ENCODE data around the gene PRDM10.
"Not testable (repeated sequence)": the region's sequence is repeated elsewhere in the genome, so short reads cannot be mapped to it uniquely, and the experiment has no call there.

PRDM10 gene, protein sequence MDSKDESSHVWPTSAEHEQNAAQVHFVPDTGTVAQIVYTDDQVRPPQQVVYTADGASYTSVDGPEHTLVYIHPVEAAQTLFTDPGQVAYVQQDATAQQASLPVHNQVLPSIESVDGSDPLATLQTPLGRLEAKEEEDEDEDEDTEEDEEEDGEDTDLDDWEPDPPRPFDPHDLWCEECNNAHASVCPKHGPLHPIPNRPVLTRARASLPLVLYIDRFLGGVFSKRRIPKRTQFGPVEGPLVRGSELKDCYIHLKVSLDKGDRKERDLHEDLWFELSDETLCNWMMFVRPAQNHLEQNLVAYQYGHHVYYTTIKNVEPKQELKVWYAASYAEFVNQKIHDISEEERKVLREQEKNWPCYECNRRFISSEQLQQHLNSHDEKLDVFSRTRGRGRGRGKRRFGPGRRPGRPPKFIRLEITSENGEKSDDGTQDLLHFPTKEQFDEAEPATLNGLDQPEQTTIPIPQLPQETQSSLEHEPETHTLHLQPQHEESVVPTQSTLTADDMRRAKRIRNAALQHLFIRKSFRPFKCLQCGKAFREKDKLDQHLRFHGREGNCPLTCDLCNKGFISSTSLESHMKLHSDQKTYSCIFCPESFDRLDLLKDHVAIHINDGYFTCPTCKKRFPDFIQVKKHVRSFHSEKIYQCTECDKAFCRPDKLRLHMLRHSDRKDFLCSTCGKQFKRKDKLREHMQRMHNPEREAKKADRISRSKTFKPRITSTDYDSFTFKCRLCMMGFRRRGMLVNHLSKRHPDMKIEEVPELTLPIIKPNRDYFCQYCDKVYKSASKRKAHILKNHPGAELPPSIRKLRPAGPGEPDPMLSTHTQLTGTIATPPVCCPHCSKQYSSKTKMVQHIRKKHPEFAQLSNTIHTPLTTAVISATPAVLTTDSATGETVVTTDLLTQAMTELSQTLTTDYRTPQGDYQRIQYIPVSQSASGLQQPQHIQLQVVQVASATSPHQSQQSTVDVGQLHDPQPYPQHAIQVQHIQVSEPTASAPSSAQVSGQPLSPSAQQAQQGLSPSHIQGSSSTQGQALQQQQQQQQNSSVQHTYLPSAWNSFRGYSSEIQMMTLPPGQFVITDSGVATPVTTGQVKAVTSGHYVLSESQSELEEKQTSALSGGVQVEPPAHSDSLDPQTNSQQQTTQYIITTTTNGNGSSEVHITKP

DNA sequence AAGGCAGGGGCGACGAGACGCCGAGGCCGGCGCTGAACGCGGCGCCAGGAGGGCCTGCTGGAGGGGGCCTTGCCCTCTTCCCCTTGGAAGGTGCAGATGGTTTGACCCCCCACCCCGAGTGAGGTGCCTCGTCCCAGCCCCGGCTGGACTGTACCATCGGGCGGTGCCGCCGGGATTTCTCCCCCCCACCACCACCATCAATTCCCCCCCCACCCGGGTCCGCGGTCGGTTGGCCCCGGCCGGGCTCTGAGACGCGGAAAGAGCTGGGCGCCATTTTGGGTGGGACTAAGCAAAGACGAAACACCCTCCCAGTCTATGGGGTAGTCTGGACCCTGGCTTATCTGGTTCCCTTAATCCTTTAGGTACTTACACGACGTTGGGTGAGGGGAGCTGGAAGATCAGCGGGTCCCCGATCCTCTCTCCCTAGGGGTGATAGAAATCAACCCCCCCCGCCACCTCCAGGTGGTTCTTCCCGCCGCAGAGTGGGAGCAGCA, at the start of gene PRDM10:
TSS of gene PRDM10 (minus strand) at position 484 of the 494 bp plus-strand sequence. CDS start 41,871 bp downstream, outside the sequence.
- peak; percentile 75 to 86 for DNase-seq (ENCODE audit: low read depth in 2 of 2, low spot score in 1 of 2)

DNA sequence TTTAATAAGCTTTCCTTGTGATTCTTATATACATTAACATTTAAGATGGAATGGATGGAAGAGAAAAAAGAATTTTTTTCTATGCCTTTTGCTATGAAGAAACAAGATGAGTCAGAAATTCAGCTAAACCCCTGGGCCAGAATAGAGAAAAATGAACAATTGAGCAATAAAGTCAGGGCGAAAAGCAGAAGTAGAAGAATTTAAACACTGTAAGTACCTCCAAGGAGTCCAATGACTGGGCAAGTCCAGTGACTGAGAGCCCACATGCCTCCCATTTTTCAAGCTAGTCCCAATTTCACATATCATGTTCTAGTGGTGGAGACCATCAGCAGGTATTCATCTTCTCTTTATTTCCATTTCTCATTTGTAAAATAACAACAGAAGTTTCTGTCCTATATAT, 48.4 kb upstream of the PRDM10 start:
- no peak for DNase-seq (ENCODE audit: low read depth in 2 of 2, low spot score in 1 of 2)

DNA sequence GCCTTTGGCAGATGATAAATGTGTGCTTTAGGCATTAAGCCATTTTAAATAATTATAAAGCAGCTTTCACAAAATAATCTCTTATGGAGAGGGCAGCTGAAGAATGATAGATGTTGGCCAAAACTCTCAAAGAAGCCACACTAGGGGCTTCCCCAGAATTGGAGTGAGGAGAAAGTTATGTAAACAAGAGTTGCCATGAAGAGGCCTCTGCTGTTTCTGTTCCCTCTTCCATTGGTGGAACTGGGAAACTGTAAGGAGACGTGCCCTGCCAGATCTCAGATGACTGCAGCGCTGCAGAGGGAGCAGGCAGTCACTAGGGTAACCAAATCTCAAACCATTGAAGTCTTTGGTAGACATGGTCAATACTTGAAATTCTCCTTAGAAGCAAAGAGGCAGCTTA, 47.6 kb upstream of the PRDM10 start:
- no peak for DNase-seq (ENCODE audit: low read depth in 2 of 2, low spot score in 1 of 2)

DNA sequence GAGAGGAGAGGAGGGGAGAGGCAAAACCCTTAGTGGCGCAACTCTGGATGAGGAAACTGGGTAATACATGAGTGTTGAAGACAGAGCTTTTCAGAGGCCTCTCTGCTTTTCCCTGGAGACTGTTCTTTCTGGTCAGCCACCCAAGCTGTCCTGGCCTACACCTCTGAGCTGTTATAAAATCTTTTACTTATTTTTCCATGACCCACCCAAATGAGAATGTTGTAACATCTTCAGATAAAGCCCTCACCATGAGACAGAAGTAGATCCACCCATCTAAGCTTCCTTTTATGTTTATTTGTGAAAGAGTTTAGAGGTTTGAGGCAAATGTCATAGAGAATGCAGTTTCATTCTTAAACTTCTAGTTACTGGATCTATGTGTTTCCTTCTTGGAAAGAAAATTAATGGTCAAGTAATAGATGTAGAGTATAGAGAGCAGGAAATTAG, 46.7 kb upstream of the PRDM10 start:
- DNase-seq (ENCODE audit: low read depth in 2 of 2, low spot score in 1 of 2), result no peak

DNA sequence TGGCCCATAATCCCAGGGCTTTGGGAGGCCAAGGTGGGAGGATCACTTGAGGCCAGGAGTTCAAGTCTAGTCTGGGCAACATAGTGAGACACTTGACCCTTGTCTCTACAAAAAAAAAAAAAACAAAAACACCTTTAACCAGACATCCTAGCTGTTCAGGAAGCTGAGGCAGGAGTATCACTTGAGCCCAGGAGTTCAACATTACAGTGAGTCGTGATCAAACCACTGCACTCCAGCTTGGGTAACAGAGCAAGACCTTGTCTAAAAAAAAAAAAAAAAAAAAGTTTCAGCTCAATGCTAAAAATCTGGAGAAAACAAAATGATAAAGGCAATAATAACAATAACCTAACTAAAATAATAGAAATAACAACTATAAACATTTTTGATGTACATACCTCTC, 44.5 kb upstream of the PRDM10 start:
- no peak for DNase-seq (ENCODE audit: low read depth in 2 of 2, low spot score in 1 of 2)

DNA sequence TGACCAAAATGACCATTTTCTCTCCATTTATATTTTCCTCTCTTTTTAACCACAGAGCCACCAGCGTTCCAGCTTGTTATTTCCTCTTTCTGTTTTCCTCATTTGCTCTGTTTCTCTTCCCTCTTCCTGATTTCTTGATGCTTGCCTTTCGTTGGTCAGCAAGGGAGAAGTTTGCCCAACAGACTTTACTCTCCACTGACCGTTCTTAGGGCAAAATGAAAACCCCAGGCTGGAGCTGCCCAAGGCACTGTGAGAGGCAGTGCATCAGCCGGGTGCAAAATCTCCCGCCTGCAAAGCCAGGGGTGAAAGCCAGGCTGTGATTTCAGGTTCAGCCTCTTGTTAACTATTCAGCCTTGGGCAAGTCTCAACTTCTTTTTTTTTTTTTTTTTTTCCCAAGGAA, 40.9 kb upstream of the PRDM10 start:
- DNase-seq (ENCODE audit: low read depth in 2 of 2, low spot score in 1 of 2), result no peak

DNA sequence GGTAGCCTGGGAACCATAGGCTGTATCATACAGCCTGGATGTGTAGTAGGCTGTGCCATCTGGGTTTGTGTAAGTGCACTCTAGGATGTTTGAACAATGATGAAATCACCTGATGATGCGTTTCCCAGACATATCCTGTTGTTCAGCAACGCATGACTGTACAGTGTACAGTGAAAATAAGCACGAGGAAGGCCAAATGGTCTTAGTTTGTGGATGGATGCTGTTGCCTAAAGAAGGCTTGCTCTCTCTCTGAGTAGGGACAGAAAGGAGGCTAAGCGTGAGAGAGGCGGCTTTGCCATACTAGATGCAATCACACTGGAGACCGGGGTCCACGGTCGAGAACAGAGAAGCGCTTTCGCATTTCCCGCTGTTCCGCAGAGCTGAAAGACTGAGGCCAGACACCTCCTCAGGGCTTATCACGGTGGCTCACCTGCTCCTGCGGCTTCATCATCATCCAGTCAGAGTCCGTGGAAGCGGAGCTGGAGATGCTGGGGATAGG, 39.5 kb upstream of the PRDM10 start:
- no peak for DNase-seq (ENCODE audit: low read depth in 2 of 2, low spot score in 1 of 2)

DNA sequence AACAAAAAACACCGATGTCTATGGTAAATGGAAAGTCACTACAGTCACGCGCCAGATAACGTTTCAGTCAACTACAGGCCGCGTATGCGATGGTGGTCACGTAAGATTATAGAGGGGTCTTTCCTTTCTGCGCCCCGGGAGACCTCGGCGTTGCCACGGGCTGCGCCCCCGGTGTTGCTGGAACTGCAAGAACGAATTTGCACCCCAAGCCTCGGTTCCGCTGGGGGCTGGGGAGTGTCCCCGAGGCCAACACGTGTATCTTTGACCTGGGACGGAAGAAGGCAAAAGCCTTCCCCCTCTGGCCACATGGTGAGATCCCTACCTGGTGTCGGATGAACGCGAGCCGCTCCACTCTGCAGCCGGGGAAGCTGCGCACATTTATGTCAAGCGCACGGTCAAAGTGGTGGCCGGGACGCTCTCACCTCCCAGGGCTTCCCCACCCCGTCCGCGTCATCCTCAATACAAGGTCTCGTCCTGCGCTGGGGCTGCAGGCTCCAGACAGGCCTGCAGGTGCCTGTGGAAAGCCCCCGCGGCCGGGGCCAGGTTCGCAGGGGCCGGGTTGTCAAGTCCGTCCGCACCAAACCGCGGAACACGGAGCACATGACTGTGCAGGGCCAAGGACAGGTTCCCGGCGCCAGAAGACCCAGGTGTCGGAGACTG, 37.8 kb upstream of the PRDM10 start:
- DNase-seq (ENCODE audit: low read depth in 2 of 2, low spot score in 1 of 2), result no peak

DNA sequence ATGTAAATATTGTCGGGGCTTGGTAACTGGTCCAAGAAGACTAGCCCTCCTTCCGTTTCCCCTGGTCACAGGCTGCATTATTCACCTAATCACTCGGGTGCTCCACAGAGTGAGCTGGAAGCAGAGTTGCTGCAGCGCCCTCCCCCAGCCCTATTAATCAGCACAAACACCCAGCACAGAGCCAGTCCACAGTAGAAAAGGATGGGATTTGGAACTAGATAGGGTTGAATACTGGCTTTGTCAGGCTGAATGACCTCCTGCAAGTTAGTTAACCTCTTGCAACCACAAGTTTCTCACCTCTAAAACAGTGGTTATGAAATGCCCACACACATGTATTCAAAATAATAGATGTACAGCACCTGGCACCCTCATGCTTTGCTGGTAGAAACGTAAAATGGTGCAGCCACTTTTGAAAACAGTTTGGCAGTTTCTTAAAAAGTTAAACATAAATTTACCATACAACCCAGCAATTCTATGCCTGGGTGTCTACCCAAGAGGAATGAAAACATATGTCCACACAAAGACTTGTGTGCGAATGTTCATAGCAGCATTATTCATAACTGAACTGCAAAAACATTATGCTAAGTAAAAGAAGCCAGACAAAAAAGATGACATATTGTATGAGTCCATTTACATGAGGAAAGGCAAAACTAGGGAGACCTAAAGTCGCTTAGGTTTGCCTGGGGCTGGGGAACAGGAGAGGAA, 35.4 kb upstream of the PRDM10 start:
- DNase-seq (ENCODE audit: low read depth in 2 of 2, low spot score in 1 of 2), result no peak

DNA sequence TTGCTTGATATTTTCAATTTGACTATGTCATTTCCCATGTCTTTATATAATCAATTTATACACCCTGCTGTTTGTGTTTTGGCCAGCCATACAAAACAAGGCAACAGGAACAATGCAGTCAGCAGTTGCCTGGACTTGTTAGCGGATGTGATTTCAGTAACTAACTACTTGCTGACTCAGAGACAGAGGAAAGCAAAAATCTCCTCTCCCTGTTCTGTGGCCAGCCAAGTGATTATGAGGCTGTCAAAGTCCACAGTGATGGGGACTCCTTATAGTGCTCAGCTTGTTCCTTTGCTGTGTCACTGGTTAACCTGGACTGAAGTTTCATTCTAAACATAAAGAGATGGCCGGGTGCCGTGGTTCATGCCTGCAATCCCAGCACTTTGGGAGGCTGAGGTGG, 34.4 kb upstream of the PRDM10 start:
- DNase-seq (ENCODE audit: low read depth in 2 of 2, low spot score in 1 of 2), result no peak

DNA sequence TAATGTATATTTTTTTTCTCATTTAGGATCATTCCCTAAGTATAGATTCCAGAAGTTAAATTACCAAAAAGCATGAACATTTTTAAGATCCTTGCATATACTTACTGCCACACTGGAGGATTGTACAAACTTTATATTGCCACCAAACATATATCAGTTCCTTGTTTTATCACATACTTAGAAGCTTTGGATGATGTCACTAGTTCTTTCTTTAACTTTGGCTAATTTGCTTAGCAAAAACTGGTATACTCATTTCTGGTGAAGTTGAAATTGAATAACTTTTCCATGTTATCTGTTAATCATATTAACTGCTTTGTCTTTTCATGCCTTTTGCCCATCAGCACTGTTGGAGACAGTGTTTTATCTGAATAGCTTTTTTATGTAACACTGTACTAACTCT, 31.6 kb upstream of the PRDM10 start:
- DNase-seq (ENCODE audit: low read depth in 2 of 2, low spot score in 1 of 2), result no peak

DNA sequence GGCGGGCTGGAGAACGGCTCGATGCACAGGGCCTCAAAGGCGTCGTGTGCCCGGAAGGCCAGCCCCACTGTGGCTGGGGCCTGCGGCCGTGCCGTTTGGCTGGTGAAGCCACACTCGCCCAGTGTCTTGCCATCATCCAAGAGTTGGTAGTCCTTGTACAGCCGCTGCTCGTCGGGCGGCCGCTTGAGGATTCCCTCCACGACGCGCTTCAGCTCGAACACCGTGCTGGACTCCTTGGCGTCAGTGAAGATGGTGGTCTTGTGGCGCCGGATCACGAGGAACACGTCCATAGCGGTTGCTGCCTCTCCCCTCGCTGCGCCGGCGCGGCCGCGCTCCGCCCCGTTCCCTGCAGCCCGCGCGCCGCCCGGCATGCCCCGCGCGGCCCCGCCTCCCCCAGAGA, 30.3 kb upstream of the PRDM10 start:
- DNase-seq (ENCODE audit: low read depth in 2 of 2, low spot score in 1 of 2), result no peak

DNA sequence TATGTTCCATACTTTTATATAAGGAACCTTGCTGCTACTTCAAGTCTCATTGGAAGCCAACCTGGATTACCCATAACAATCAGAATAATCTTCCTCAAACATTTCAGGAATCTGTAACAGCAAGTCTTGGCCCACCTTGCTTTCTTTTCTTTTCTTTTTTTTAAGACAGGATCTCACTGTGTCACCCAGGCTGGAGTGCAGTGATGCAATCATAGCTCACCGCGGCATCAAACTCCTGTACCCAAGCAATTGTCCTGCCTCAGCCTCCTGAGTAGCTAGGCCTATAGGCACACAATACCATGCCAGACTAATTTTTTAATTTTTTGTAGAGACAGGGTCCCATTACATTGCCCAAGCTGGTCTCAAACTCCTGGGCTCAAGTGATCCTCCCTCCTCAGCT, 29.3 kb upstream of the PRDM10 start:
- no peak for DNase-seq (ENCODE audit: low read depth in 2 of 2, low spot score in 1 of 2)

DNA sequence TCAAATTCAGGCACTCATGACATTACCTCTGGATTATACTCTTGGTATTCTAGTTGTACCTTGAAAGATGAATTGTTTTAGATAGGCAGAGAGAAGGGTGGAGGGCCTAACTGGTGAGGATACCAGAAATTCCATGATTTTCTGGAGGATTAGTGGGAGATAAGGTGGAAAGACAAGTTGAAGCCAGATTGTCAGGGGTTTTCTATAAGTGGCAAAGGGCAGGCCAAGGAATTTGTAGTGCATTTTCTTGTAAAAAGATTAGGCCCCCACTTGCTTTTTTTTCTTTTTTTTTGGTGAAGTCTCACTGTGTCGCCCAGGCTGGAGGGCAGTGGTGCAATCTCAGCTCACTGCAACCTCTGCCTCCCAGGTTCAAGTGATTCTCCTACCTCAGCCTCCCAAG, 28.4 kb upstream of the PRDM10 start:
- DNase-seq (ENCODE audit: low read depth in 2 of 2, low spot score in 1 of 2), result no peak

DNA sequence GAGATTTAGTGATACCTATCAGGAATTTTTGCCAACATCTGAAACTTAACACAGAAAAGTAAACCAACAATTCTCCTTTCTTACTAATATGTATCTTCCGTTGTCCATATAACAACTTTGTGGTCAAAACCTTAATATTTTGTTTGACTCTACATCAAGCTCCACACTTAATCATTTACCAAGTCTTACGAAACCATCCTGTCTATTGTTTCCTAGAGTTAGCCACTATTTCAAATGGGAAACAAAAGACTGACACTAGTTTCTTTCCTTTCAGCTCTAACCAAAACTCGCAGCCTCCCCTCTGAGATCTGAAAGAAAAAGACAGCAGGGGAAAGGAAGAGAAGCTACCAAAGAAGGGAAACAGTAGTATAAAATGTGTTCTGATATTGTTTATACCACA, 26.5 kb upstream of the PRDM10 start:
- DNase-seq (ENCODE audit: low read depth in 2 of 2, low spot score in 1 of 2), result no peak

DNA sequence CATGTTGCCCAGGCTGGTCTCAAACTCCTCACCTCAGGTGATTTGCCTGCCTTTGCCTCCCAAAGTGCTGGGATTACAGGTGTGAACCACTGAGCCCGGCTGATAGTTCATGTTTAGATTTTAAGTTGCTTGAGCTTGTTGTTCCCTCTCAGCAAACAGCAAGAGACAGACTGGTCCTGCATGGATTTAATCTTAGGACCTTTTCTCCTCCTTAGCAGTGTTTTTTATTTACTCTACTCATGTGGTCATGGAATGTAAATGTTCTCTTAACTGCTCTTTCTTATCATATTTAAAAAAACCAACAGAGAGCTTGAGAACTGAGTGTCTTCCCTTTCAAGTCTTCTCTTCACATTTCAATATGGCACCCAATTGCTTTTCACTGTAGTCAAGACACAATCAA, 22.7 kb upstream of the PRDM10 start:
- DNase-seq (ENCODE audit: low read depth in 2 of 2, low spot score in 1 of 2), result no peak

DNA sequence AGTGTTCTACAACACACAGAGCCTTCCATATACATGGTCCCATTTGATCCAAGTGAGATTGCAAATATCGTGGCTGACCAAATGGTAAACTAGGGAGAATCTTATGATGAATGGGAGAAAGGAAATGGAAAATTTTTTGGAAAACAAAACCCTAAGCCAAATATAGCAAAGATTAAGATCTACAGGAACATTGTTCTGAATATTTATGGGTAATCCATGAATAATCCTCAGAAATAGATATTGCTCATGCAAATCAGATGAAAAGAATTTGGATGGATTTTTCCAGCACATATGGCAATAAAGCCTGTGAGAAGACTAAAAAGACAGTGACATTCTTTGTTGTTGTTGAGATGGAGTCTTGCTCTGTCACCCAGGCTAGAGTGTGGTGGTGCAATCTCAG, 21.7 kb upstream of the PRDM10 start:
- DNase-seq (ENCODE audit: low read depth in 2 of 2, low spot score in 1 of 2), result no peak

DNA sequence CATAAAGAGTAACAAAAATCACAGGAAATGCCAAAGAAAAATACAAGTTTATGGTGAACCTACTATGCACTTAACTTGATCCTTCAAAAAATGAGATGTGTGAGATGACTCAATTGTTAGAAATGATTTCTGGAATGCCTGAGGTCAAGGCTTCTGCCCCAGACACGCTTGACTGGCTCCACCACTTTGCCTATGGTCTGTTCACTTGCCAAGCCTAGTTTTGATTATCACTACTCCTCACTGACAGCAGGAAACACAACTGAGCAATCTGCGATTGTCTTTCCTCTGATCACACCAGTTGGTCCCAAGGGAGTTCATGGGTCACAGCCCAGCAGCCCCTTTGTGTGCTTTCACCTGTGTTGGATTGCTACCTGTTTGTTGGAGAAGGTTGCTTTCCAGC, 20.6 kb upstream of the PRDM10 start:
- DNase-seq (ENCODE audit: low read depth in 2 of 2, low spot score in 1 of 2), result no peak

DNA sequence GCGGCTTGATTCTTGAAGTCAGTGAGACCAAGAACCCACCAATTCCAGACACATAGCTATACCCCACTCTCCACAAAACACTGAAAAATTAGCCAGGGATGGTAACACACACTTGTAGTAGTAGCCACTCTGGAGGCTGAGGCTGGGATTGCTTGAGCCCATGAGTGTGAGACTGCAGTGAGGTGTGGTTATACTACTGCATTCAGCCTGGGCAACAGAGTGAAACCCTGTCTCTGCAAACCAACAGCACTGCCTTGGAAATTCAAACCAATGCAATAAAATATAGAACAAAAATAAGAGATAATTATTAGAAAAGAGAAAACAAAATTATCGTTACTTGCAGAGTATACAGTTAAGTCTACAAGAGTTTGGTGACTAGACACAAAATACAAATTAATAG, 20.2 kb upstream of the PRDM10 start:
- no peak for DNase-seq (ENCODE audit: low read depth in 2 of 2, low spot score in 1 of 2)

DNA sequence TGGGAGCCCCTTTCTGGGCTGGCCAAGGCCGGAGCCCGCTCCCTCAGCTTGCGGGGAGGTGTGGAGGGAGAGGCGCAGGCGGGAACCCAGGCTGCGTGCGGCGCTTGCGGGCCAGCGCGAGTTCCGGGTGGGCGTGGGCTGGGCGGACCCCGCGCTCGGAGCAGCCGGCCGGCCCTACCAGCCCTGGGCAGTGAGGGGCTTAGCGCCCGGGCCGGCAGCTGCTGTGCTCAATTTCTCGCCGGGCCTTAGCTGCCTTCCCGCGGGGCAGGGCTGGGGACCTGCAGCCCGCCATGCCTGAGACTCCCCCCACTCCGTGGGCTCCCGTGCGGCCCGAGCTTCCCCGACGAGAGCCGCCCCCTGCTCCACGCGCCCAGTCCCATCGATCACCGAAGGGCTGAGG, 19.0 kb upstream of the PRDM10 start:
- DNase-seq (ENCODE audit: low read depth in 2 of 2, low spot score in 1 of 2), result not testable (repeated sequence)

Measured in stimulated activated CD8-positive, alpha-beta memory T cell treated with anti-CD3 and anti-CD28 coated beads, Interleukin-4, amount 100 ng/mL, for 4 hours (primary cell).